PC-3 (cell line): ENCODE measurements around the gene IGIP. TPM values are rescaled to one million over a fixed set of nuclear protein-coding genes. Genes with fewer than 3 reads are reported as not detected.

Experiments used
- ATAC-seq: fragments of 200-7000 bp; cut with Tn5 transposase; 2 replicates; pipeline ENCODE4 v1.9.1; 2020; ENCODE audit warnings: mild to moderate bottlenecking, moderate library complexity
- BruUV-seq: library from RNA; stranded (reverse); fragments of 400-500 nt; replicated peaks from 2 replicates; lab custom pipeline; 2021; lab: Mats Ljungman, UMichigan
- CTCF ChIA-PET: fragments of 300-600 bp; sonication (Branson Sonifier 250); formaldehyde crosslinking; loops from one replicate; lab custom pipeline; 2022; ENCODE audit warnings: antibody characterized with exemption; lab: Charles Lee
- POLR2A ChIA-PET: fragments of 300-600 bp; sonication (Branson Sonifier 250); formaldehyde crosslinking; loops from one replicate; lab custom pipeline; 2022; ENCODE audit warnings: antibody characterized with exemption; ENCODE audit not compliant: unreplicated experiment; lab: Charles Lee
- DNase-seq: peaks from one replicate; pipeline ENCODE4 v3.0.0-alpha.2; 2015
- H2AFZ ChIP-seq: fragments of 300-600 bp; sonication (generic); 2 replicates; pipeline ENCODE4 v1.6.0; 2016; ENCODE audit warnings: antibody characterized with exemption, low read length
- H3F3A ChIP-seq: fragments of 300-600 bp; sonication (generic); one replicate; pipeline ENCODE4 v1.6.0; 2017; ENCODE audit warnings: antibody characterized with exemption, low read length, control low read depth, mild to moderate bottlenecking; ENCODE audit not compliant: unreplicated experiment
- H3K27ac ChIP-seq: fragments of 300-600 bp; sonication (generic); 2 replicates; pipeline ENCODE4 v1.5.1; 2016; ENCODE audit warnings: mild to moderate bottlenecking, low read length
- H3K27me3 ChIP-seq: fragments of 300-600 bp; sonication (generic); 2 replicates; pipeline ENCODE4 v1.6.1; 2016; ENCODE audit warnings: low read length, mixed read lengths
- H3K36me3 ChIP-seq: fragments of 300-600 bp; sonication (generic); 2 replicates; pipeline ENCODE4 v1.6.1; 2016; ENCODE audit warnings: low read depth, mixed run types, low read length, mixed read lengths
- H3K4me1 ChIP-seq: fragments of 300-600 bp; sonication (generic); 2 replicates; pipeline ENCODE4 v1.5.1; 2016; ENCODE audit warnings: low read length; ENCODE audit not compliant: insufficient read depth
- H3K4me2 ChIP-seq: fragments of 300-600 bp; sonication (generic); 2 replicates; pipeline ENCODE4 v1.6.0; 2016; ENCODE audit warnings: low read length
- H3K4me3 ChIP-seq: fragments of 300-600 bp; sonication (generic); 2 replicates; pipeline ENCODE4 v1.5.1; 2016; ENCODE audit warnings: mild to moderate bottlenecking, low read length, mixed read lengths
- H3K79me2 ChIP-seq: fragments of 300-600 bp; sonication (generic); 2 replicates; pipeline ENCODE4 v1.6.1; 2017; ENCODE audit warnings: low read length, mixed read lengths
- H3K9ac ChIP-seq: fragments of 300-600 bp; sonication (generic); 2 replicates; pipeline ENCODE4 v1.6.0; 2016; ENCODE audit warnings: mild to moderate bottlenecking, low read length
- H3K9me2 ChIP-seq: fragments of 300-600 bp; sonication (generic); replicated peaks from 2 replicates; pipeline ENCODE4 v1.6.1; 2016; ENCODE audit warnings: mixed run types, low read length, mixed read lengths
- H3K9me3 ChIP-seq: fragments of 300-600 bp; sonication (generic); 2 replicates; pipeline ENCODE4 v1.6.1; 2016; ENCODE audit warnings: low read length, mixed read lengths
- H4K20me1 ChIP-seq: fragments of 300-600 bp; sonication (generic); 2 replicates; pipeline ENCODE4 v1.6.1; 2016; ENCODE audit warnings: low read length, mixed read lengths
- CTCF ChIP-seq: fragments of 300-600 bp; sonication (generic); conservative IDR thresholded peaks from 2 replicates; pipeline ENCODE4 v1.5.1; 2017; ENCODE audit warnings: antibody characterized with exemption, low read depth, mild to moderate bottlenecking, low read length
- EZH2 ChIP-seq: fragments of 300-600 bp; sonication (generic); IDR thresholded peaks from one replicate; pipeline ENCODE4 v1.6.1; 2017; ENCODE audit warnings: antibody characterized with exemption, mild to moderate bottlenecking, low read length; ENCODE audit not compliant: unreplicated experiment
- EZH2phosphoT487 ChIP-seq: fragments of 300-600 bp; sonication (generic); IDR thresholded peaks from 2 replicates; pipeline ENCODE4 v1.6.1; 2018; ENCODE audit warnings: mild to moderate bottlenecking, antibody characterized with exemption, low read length, borderline replicate concordance
- intact Hi-C: fragments of 100-400 bp; cut with micrococcal nuclease; formaldehyde crosslinking; loops from 2 replicates; pipeline ENCODE4 v1.9.0; 2023
- total RNA-seq: library from RNA; depleted of rRNA; stranded (reverse); fragments of >200 nt; gene quantifications from 2 replicates; pipeline ENCODE4 v1.2.3, GENCODE V29; 2014

The IGIP gene
- total RNA-seq, 1 experiment from 2014 or later = 1.3 TPM

GRCh38 chr5:140083120-140083519 is 42.6 kb upstream of the IGIP start:
- ChIA-PET POLR2A (no interaction called here), CTCF (no interaction called here)
- DNase-seq (no peak), ATAC-seq (no peak)
- no peaks in the 10 kb centered on the region for H4K20me1 ChIP-seq
- no peak overlapping the region for H3K4me3 ChIP-seq
- no peaks in the 10 kb centered on the region for H3K79me2 ChIP-seq
- no peaks in the 10 kb centered on the region for H3K9me2 ChIP-seq
- H3K36me3 ChIP-seq = no peaks in the 10 kb centered on the region
- no TSS peak for BruUV-seq
- no peak overlapping the region for H3K4me2 ChIP-seq
- no peak overlapping the region for H3K9ac ChIP-seq
- H3F3A ChIP-seq = no peaks in the 10 kb centered on the region
- H3K9me3 ChIP-seq = no peaks in the 10 kb centered on the region
- intact Hi-C loops = no loop called here
- TF ChIP-seq EZH2 (no peak), EZH2phosphoT487 (no peak), CTCF (no peak)
- H3K27ac ChIP-seq = no peak overlapping the region
- H3K4me1 ChIP-seq = no peaks in the 10 kb centered on the region
- no peak overlapping the region for H2AFZ ChIP-seq
- peaks cover 36% of the 10 kb centered on the region for H3K27me3 ChIP-seq

GRCh38 chr5:140083650-140084049 is 42.1 kb upstream of the IGIP start:
- H4K20me1 ChIP-seq = no peaks in the 10 kb centered on the region
- no peaks in the 10 kb centered on the region for H3K4me1 ChIP-seq
- no peaks in the 10 kb centered on the region for H3F3A ChIP-seq
- no peak overlapping the region for H3K27ac ChIP-seq
- H3K79me2 ChIP-seq = no peaks in the 10 kb centered on the region
- BruUV-seq = no TSS peak
- intact Hi-C loops = no loop called here
- H2AFZ ChIP-seq = no peak overlapping the region
- ChIA-PET CTCF (no interaction called here), POLR2A (no interaction called here)
- no peak overlapping the region for H3K4me3 ChIP-seq
- peaks cover 36% of the 10 kb centered on the region for H3K27me3 ChIP-seq
- DNase-seq (no peak), ATAC-seq (no peak)
- H3K36me3 ChIP-seq = no peaks in the 10 kb centered on the region
- TF ChIP-seq EZH2 (no peak), CTCF (no peak), EZH2phosphoT487 (no peak)
- no peak overlapping the region for H3K9ac ChIP-seq
- no peaks in the 10 kb centered on the region for H3K9me2 ChIP-seq
- no peak overlapping the region for H3K4me2 ChIP-seq
- no peaks in the 10 kb centered on the region for H3K9me3 ChIP-seq

- Histone ChIP-seq H3K27me3 (peaks cover 39% of the 10 kb centered on the region), H3K9ac (no peak overlapping the region), H2AFZ (no peak overlapping the region), H3K9me3 (0 out of 2 replicates have a peak, but pooled peaks cover 2% of the 10 kb centered on the region), H3F3A (no peaks in the 10 kb centered on the region), H3K79me2 (no peaks in the 10 kb centered on the region), H3K4me3 (no peak overlapping the region), H4K20me1 (no peaks in the 10 kb centered on the region), H3K4me1 (no peaks in the 10 kb centered on the region), H3K36me3 (no peaks in the 10 kb centered on the region), H3K27ac (no peak overlapping the region), H3K4me2 (no peak overlapping the region), H3K9me2 (no peaks in the 10 kb centered on the region)
- CTCF ChIA-PET = interaction anchor here (1.1 kb wide), 1 partner anchor 59 kb away, joined by 3 read pairs; no protein-coding TSS in a partner anchor
- ATAC-seq (no peak; the same call in 1 of the 2 replicates), DNase-seq (no peak)
- POLR2A ChIA-PET = no interaction called here
- no TSS peak for BruUV-seq
- intact Hi-C loops = no loop called here
- TF ChIP-seq EZH2phosphoT487 = no peak
- TF ChIP-seq CTCF = no peak
- no peak for TF ChIP-seq EZH2
Measured at GRCh38 chr5:140084541-140084940, 41.2 kb upstream of the IGIP start.
